ENCODE measurements around the gene WHRN.

The WHRN gene

GRCh38 chr9:114484854-114485443, 20.3 kb downstream of the WHRN start:
- POLR2A ChIA-PET = no interaction called here
- DNase-seq (ENCODE audit: extremely low spot score) = peak; percentile 64
- TF ChIP-seq CTCF (IDR thresholded peaks at IDR 0.05; ENCODE audit: control extremely low read depth, extremely low read depth, low read depth, missing control alignments) = no peak
- CTCF ChIA-PET = interaction anchor here (1.2 to 6.7 kb wide), 9 partner anchors 10 to 169 kb away, joined by 3 to 84 read pairs (median 6); partner anchors contain the start of gene WHRN

GRCh38 chr9:114484215-114484853, 20.9 kb downstream of the WHRN start:
- ChIA-PET POLR2A (no interaction called here), CTCF (interaction anchor here (1.2 to 6.7 kb wide), 8 partner anchors 9 to 170 kb away, joined by 3 to 84 read pairs (median 8); partner anchors contain the start of gene WHRN)
- DNase-seq (ENCODE audit: extremely low spot score) = no peak
- TF ChIP-seq CTCF (IDR thresholded peaks at IDR 0.05; ENCODE audit: control extremely low read depth, extremely low read depth, low read depth, missing control alignments) = no peak

GRCh38 chr9:114483499-114483898, 21.8 kb downstream of the WHRN start:
- no peak for TF ChIP-seq CTCF (IDR thresholded peaks at IDR 0.05; ENCODE audit: control extremely low read depth, extremely low read depth, low read depth, missing control alignments)
- ChIA-PET CTCF (interaction anchor here (1.2 to 6.7 kb wide), 4 partner anchors 11 to 171 kb away, joined by 3 to 84 read pairs (median 13); partner anchors contain the start of gene WHRN), POLR2A (no interaction called here)
- no peak for DNase-seq (ENCODE audit: extremely low spot score)

- CTCF ChIA-PET = interaction anchor here (2.4 to 6.7 kb wide), 2 partner anchors 10 to 171 kb away, joined by 10 to 84 read pairs; no protein-coding TSS in a partner anchor
- no peak for TF ChIP-seq CTCF (IDR thresholded peaks at IDR 0.05; ENCODE audit: control extremely low read depth, extremely low read depth, low read depth, missing control alignments)
- DNase-seq (ENCODE audit: extremely low spot score) = no peak
- POLR2A ChIA-PET = no interaction called here
Observed at GRCh38 chr9:114482593-114482992, 22.7 kb downstream of the WHRN start.

- no peak for DNase-seq (ENCODE audit: extremely low spot score)
- no peak for TF ChIP-seq CTCF (IDR thresholded peaks at IDR 0.05; ENCODE audit: control extremely low read depth, extremely low read depth, low read depth, missing control alignments)
- ChIA-PET POLR2A (no interaction called here), CTCF (no interaction called here)
Observed at GRCh38 chr9:114481789-114482188, 23.5 kb downstream of the WHRN start.

- DNase-seq (ENCODE audit: extremely low spot score) = no peak
- POLR2A ChIA-PET = no interaction called here
- TF ChIP-seq CTCF (IDR thresholded peaks at IDR 0.05; ENCODE audit: control extremely low read depth, extremely low read depth, low read depth, missing control alignments) = no peak
- CTCF ChIA-PET = interaction anchor here (0.9 kb wide), 1 partner anchor 75 kb away, joined by 3 read pairs; no protein-coding TSS in a partner anchor
Observed at GRCh38 chr9:114480746-114481435, 24.4 kb downstream of the WHRN start.

All from GM10248 (cell line).